Superior temporal gyrus (tissue), 1 donor: ENCODE measurements around the gene EPS8L3.
"Not testable (repeated sequence)": the region's sequence is repeated elsewhere in the genome, so short reads cannot be mapped to it uniquely, and the experiment has no call there.

Experiments
- DNase-seq: peaks from one replicate; pipeline ENCODE4 v3.0.0-alpha.2; 2016; ENCODE audit errors: extremely low spot score

The EPS8L3 gene, protein sequence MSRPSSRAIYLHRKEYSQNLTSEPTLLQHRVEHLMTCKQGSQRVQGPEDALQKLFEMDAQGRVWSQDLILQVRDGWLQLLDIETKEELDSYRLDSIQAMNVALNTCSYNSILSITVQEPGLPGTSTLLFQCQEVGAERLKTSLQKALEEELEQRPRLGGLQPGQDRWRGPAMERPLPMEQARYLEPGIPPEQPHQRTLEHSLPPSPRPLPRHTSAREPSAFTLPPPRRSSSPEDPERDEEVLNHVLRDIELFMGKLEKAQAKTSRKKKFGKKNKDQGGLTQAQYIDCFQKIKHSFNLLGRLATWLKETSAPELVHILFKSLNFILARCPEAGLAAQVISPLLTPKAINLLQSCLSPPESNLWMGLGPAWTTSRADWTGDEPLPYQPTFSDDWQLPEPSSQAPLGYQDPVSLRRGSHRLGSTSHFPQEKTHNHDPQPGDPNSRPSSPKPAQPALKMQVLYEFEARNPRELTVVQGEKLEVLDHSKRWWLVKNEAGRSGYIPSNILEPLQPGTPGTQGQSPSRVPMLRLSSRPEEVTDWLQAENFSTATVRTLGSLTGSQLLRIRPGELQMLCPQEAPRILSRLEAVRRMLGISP

GRCh38 chr1:109763646-109764415, at the start of gene EPS8L3:
Gene EPS8L3, minus strand, starts transcription at chr1:109763923. Its CDS starts 2,174 bp downstream, at chr1:109761749.
- DNase-seq, result no peak

DNA sequence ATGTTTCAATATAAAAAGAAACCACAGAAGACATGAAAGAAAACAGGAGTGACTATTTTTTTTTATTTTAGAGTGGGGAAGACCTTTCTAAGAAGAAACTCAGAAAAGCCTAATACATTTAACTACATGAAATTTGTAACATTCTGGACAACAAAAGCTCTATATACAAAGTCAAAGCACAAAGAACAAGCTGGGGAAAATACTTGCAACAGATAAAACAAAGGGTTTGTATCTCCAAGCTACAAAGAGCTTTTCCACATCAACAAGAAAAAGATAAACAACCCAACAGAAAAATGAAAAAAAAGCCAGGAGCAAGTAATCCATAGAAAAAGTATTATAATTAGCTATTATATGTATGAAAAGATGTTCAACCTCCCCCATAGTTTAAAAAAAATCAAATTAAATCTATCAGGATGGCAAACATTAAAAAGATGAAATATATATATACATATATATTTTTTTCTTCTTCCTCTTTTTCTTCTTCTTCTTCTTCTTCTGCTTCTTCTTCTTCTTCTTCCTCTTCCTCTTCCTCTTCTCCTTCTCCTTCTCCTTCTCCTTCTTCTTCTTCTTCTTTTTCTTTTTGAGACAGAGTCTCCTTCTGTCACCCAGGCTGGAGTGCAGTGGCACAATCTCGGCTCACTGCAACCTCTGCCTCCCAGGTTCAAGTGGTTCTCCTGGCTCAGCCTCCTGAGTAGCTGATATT, 49.1 kb upstream of the EPS8L3 start:
- peak; percentile 82 for DNase-seq

DNA sequence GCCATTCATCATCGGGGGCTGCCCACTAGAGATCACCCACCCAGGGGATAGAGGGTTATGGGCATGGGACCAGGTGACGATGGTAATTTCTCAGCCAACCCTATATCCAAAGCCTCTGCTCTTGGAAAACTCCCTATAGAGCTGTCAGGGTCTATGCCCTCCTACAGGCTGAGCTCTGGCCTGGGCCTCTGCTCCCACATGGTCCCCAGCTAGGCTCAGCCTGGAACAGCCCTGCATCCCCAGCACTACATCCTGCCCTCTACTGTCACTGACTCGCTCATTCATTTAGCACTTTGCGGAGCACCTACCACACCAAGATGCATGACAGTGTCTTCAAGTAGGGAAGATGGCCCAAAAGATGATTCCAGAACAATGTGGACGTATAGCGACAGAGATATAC, 45.0 kb upstream of the EPS8L3 start:
- DNase-seq, result no peak

GRCh38 chr1:109807822-109808680, 44.3 kb upstream of the EPS8L3 start:
- no peak for DNase-seq

GRCh38 chr1:109807402-109807801, 43.7 kb upstream of the EPS8L3 start:
- DNase-seq, result no peak

DNA sequence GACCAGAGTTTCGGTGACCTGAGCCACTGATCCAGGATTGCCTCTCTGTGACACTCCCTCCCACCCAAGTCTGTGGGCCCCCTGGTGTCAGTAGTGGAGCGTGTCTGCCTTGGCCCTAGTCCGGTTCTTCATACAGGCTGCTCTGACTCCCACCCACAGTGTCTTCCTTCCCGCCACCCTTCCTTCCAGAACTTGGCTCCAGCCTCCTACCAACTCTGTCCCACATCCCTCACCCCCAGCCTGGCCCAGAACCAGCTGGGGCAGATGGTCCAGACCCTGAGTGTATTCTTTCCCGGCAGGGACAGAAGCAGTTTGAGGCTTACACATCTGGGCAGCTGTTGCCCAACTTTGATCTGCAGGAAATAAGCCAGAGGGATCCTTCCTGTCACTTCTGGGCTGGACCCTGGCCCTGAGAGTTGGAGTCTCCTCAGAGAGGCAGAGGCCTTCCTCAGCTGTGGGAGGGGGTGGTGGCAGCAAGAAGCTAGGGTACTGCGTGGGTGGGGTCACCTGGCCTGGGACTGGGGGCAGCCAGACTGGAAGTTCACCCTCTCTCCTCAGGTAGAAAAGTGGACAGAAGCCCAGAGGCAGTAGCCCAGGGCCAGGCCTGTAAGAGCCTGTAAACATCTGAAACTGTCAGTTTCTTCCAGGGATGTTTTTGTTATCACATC, 43.1 kb upstream of the EPS8L3 start:
- DNase-seq, result no peak

DNA sequence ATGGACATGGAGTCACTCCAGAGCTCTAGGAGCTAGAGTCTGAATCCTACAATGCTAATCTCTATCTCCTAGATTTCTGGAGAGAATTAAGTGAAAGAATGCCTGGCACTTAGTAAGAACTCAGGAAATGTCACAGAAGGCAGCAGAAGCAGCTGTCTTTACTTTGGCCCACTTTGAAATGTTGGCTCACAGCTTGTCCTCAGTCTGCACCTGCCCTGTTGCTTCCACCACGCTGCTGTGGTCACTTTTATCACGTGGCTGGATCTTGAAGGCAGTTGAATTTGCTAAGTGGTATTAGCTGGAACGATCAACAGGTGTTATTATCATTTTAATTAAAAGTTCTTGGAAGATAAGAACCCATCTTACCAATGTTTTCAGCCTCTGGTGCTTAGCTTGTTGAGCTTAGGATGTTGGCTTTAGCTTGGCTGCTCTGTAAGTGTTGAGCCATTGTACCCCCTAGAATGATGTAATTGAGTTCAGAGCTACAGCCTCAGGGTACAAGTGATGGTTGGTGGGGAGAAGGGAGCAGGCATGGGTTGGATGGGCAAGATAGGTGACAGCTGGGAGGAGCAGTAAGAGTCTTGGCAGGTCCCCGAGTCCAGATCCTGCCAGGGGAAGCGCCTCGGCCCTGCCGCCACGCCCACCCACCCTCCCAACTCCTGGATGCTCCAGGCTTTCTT, 41.9 kb upstream of the EPS8L3 start:
- DNase-seq, result no peak

DNA sequence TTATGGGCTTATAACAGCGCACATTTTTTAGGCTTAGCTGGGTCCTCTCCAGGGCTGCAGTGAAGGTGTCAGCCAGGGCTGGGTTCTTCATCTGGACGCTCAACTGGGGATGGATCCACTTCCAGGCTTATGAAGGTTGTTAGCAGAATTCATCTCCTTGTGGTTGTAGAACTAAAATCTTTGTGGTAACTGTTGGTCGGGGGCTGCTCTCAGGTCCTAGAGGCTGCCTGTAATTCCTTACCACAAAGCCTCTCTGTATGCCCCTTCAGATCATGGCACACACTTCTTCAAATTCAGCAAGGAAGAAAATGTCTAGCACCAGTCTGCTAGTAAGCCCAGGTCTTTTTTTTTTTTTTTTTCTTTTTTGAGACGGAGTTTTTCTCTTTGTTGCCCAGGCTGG, 40.9 kb upstream of the EPS8L3 start:
- DNase-seq, result no peak

- DNase-seq, result no peak
Measured at GRCh38 chr1:109803901-109804331, 40.2 kb upstream of the EPS8L3 start.

DNA sequence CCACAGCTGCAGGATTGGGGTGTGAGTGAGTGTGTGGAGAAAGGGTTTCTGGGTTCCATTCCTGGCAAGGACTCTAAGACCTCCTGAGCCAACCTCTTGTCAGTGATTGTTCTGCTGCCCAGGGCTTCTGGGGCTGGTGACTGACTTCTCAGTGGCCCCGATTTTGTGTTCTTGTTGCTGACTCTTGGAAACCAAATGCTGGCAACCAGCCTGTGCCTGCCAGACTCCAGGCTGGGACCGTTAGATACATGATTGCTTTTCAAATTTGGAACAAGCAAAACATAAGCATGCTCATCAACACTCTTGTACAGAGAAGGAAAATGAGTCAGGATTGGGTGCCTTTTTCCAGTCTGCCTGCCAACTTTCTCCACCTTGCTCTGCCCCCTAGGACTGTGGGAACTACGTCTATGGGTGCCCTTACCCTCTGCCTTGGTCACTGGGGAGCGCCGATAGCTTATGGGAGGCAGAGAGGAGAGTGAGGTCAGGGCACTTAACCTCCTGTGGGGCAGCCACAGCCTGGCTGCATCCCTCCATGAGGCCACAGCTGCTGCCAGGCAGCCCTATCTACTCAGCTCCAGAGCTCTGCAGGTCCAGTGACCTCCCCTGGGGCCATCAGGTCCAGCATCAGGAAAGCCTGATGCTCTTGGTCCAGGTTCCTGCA, 39.3 kb upstream of the EPS8L3 start:
- DNase-seq, result peak; percentile 63

GRCh38 chr1:109802136-109802900, 38.6 kb upstream of the EPS8L3 start:
- no peak for DNase-seq

DNA sequence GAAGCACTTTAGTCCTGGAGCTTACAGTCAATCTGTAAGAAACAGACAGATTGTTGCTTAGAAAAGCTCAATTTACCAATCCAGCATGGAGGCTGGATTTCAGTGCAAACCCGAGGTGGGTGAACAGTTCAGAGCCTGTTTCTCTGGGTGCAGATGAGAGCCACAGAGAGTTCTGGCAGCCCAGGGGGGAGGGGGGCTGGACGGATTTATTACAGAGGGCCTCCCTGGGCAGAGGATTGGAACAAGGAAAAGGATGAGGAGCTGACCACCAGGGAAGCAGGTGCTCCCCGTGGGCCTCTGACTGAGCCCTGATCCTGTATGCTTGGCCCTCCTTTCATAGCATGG, 38.0 kb upstream of the EPS8L3 start:
- no peak for DNase-seq

DNA sequence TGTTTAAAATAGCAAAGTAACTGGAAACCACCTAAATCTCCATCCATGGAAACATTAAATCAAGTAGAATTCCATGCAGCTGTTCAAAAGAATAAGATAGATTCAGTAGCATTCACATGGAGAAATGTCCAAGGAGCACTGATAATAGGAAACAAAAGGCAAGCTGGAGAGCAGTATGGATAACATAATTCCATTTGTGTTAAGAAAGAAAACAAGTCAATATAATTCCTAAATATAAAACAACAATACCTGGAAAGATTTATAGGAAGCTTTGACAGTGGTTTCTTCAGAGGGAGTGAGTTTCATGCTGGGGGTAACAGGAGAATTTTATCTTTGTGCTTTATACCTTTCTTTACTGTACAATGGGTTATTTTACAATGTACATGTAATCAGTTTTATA, 36.6 kb upstream of the EPS8L3 start:
- DNase-seq, result no peak

DNA sequence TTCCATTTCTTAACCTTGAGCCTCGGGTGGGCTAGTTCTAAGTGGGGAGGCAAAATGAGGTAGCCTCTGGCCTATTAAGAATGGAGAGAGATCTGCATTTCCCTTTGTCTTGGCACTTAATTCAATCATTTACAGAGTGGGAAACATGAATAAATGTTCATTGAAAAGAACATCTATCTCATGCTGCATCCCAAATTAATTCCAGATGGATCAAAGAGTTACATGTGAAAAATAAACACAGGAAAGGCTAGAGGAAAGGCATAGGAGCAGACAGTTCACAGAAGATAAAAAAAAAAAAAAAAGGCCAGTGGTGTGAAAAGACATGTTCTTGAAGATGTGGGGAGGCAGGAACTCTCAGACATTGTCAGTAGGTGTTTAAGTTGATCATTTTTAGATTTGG, 35.7 kb upstream of the EPS8L3 start:
- DNase-seq, result no peak

DNA sequence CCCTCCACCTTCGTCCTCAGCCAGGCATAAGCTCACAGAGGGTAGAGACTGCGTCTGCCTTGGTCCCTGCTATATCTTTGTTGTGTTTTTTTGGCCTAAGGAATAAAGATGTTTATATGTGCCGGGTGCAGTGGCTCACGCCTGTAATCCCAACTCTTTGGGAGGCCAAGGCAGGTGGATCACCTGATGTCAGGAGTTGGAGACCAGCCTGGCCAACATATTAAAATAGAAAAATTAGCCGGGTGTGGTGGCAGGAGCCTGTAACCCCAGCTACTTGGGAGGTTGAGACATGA, 33.5 kb upstream of the EPS8L3 start:
- not testable (repeated sequence) for DNase-seq

- DNase-seq, result no peak
Measured at GRCh38 chr1:109796484-109797302, 33.0 kb upstream of the EPS8L3 start.

DNA sequence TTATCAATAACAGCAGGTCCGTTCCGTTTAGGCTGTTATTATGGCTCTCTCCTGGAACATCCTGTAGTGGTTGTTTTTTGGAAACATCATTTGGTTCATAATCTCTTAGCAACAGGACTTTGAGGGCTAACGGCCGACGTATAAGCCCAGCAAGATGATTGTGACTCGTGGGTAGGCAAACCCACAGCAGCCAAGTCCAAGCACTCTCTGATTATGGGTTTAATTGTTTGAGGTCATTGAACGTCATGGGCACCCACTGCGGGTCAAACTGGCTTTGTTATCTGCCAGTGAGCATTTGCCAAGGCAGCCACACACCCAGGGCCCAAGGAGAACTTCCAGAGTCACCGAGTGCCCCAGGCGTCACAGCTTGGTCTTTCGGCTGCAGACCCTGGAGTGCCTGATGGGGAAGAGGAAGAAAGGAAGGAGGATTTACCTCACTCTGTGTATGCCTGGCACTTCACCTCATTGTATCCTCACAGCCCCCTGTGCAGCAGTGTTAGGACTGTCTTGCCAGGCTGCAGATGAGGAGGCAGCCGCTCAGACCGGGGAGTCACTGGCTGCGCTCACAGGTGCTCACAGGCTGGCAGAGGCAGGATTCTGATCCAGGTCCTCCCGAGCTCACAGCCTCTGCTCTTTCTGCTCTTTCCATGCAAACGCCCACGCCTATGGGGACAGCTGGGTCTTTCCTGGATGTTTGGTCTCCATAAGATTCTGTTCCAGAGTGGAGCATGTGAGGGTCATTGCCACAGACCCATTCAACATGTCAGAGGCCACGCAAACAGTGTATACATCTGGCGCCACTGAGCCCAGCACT, 30.8 kb upstream of the EPS8L3 start:
- DNase-seq, result no peak
